ENCODE data around the gene GALNT4.
A peak's percentile ranks its signal among the peaks of the same experiment; 100 is the strongest.

Gene GALNT4

GRCh38 chr12:89524541-89525304, at the start of gene GALNT4:
TSS of gene GALNT4 (minus strand) at chr12:89524796. CDS start at chr12:89524549, 247 bp downstream.
- peak; percentile 65 for DNase-seq

- no peak for DNase-seq
These were observed 48.6 kb upstream of the GALNT4 start for GRCh38 chr12:89573051-89573810.

GRCh38 chr12:89571491-89572195, 47.0 kb upstream of the GALNT4 start:
- DNase-seq, result no peak

- no peak for DNase-seq
These were observed 43.9 kb upstream of the GALNT4 start for GRCh38 chr12:89568484-89568883.

- no peak for DNase-seq
These were observed 43.2 kb upstream of the GALNT4 start for GRCh38 chr12:89567691-89568239.

GRCh38 chr12:89566615-89567014, 42.0 kb upstream of the GALNT4 start:
- DNase-seq, result no peak

GRCh38 chr12:89565002-89565401, 40.4 kb upstream of the GALNT4 start:
- DNase-seq, result no peak

GRCh38 chr12:89559753-89560152, 35.2 kb upstream of the GALNT4 start:
- DNase-seq, result no peak

GRCh38 chr12:89556976-89557375, 32.4 kb upstream of the GALNT4 start:
- DNase-seq, result peak; percentile 44

GRCh38 chr12:89552376-89552775, 27.8 kb upstream of the GALNT4 start:
- no peak for DNase-seq

GRCh38 chr12:89551747-89552146, 27.2 kb upstream of the GALNT4 start:
- no peak for DNase-seq

GRCh38 chr12:89547101-89547500, 22.5 kb upstream of the GALNT4 start:
- no peak for DNase-seq

- DNase-seq, result no peak
These were observed 21.6 kb upstream of the GALNT4 start for GRCh38 chr12:89546151-89546550.

GRCh38 chr12:89544681-89545184, 20.1 kb upstream of the GALNT4 start:
- peak; percentile 13 for DNase-seq

GRCh38 chr12:89544022-89544421, 19.4 kb upstream of the GALNT4 start:
- no peak for DNase-seq

GRCh38 chr12:89542912-89543592, 18.5 kb upstream of the GALNT4 start:
- peak; percentile 57 for DNase-seq

GRCh38 chr12:89542236-89542635, 17.6 kb upstream of the GALNT4 start:
- DNase-seq, result no peak

GRCh38 chr12:89540586-89540985, 16.0 kb upstream of the GALNT4 start:
- DNase-seq, result no peak

- DNase-seq, result no peak
These were observed 15.0 kb upstream of the GALNT4 start for GRCh38 chr12:89539426-89540223.

- no peak for DNase-seq
These were observed 14.3 kb upstream of the GALNT4 start for GRCh38 chr12:89538897-89539296.

- no peak for DNase-seq
These were observed 12.8 kb upstream of the GALNT4 start for GRCh38 chr12:89537389-89537788.

- DNase-seq, result peak; percentile 1
These were observed 5.1 kb upstream of the GALNT4 start for GRCh38 chr12:89529738-89530137.

All from NCI-H1105 (cell line).